Effector CD4-positive, alpha-beta T cell (primary cell): ENCODE measurements around the gene CASR.

Experiments
- DNase-seq: peaks from one replicate; pipeline ENCODE4 v3.0.0-alpha.2; 2020

The CASR gene

DNA sequence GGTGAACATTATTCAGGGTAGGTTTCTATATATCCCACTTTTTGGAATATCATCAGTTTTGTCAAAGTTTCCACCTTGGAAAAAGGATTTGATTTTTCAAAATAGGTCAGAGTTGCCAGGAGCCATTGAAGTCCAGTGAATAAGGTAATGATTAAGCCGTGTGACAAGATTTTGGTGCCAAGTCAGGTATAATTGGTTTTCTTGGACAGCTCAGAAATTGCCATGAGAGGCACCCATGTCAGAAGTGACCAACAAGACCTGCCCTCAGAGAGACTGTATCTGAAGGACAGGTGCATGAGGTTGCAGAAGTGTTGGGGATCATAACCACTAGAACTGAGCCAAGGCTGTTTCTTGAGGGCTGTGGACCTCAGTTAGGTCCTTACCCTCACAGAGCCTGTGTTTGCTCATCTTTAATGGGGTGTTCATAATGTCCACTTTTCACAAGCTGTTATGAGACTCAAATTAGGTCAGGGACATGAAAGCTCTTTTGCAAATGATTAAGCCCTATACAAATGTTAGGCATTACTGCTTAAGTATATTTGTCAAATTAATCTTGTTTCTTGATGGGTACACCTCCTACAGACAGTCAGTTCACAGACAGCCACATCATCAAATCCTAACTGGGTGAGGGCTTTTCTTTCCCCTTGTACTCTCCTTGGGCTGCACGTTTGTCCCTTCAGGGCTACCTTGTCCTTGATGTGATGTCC, 32.3 kb downstream of the CASR start:
- no peak for DNase-seq

DNA sequence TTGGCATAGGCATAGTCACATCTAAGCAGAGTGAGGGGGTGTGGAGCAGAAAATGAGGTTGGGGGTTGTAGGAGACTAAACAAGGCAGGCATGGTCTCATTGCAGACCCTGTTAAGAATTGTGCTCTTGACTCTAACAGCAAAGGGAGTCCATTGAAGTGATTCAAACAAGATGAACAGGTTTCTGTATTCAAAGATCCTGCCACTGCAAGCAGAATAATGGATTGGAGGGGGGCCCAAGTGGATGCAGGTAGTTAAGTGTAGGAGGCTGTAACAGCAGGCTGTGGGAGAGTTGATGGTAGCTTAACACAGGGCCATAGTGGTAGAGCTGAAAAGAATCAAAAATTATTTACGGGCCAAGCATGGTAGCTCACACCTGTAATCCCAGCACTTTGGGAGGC, 34.4 kb downstream of the CASR start:
- DNase-seq: no peak

DNA sequence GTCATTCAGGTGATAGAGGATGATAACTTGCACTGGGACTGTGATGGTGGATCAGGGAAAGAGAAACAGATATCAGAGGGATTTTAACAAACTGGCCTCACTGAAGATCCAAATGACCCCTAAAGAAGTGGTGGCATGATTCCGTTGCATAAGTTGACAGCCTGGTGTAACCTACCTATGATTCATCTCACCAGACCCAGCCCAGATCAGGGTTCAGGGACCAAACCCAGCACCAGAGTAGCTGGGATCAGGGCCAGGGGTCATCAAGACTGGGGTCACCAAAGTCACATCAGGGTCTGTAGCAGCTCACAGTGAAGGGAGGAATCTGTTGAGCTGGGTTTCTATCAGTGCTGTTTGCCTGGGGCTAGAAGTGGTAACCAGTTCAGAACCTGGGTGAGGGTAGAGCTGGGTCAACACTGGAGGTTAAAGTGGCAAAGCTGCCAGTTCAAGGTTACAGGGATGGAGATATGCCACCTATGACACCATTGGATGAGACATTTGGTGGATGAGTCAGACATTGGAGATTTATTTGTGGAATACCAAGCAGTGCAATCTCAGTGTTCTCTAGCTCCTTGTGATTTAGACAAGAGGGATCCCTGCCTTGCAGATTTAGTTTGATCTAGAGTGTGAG, 35.9 kb downstream of the CASR start:
- DNase-seq: no peak

DNA sequence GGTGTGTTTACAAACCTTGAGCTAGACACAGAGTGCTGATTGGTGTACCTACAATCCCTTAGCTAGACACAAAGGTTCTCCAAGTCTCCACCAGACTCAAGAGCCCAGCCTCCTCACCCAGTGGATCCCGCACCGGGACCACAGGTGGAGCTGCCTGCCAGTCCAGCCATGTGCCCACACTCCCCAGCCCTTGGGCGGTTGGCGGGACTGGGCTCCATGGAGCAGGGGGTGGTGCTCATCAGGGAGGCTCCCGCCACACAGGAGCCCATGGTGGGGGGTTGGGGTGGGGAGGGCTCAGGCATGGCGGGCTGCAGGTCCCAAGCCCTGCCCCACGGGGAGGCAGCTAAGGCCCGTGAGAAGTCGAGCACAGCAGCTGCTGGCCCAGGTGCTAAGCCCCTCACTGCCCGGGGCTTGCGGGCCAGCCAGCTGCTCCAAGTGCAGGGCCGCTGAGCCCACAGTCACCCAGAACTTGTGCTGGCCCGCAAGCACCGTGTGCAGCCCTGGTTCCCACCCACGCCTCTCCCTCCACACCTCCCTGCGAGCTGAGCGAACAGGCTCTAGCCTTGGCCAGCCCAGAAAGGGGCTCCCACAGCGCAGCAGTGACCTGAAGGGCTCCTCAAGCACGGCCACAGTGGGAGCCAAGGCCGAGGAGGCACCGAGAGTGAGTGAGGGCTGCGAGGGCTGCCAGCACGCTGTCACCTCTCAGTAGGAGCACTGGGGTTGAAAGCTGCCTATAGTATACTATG, 43.7 kb downstream of the CASR start:
- no peak for DNase-seq

DNA sequence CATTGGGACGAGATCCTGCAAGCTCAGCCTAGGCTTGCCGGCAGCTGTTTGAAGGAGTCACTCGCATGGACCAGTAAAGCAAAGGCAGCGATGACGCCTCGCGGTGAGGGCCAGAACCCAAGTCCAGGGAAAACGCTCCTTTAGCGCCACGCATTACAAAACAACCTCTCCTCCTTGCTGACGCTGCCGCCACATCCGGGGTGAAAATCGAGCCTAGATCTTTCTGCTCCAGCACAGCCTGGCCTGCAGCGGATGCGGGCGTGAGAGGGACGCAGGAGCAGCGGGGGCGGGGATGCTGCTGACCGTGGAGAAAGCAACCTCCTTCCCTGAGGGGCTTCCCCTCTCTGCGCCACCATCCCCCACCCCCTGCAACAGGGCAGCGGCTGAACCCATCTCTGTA, 46.7 kb downstream of the CASR start:
- no peak for DNase-seq

DNA sequence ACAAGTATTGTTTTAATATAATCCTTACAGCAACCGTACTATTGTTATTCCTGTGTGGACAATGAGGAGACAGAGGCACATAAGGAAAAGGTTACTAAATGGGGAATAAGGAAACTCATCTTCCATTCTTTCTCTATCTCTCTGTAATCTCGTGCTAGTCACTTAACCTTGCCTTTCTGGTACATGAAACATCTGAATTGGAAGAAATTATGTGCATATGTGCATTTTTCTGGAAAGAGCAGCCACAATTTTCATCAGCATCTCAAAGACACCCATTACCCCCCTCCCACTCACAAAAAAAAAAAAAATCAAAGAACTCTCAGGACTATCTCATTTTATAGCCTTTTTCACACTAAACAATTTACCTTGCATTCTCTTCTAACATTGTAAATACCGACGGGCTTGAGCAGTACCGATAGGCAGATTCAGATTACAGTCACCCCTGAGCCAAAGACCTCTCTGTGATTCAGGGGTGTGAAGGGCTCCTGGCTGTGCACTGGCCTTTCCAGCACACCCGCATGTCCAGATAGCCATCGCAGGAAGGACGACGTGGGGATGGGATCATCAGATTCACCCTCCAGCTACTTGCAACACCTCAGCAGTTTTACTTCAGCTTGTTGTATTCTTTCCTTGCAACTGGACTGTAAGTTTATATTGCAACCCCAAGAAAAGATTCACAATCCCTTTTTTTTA, 48.1 kb downstream of the CASR start:
- no peak for DNase-seq

DNA sequence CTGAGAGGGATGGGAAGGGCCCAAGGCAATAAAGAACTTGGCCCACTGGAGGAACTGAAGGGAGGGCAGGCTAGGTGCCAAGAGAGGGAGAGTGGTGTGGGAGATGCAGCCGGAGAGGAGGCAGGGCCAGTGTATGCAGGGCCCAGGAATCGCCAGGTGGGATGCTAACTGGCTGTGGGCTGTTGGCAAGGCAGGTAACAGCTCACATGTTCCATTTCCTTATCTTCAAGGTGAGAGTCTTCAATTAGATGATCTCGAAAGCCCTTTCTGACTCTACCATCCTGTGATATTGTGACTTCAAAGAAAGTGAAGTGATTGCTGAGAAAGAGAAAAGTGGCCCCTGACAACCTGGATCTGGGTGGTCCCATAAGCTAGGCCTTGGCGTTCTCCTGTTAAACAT, 49.0 kb downstream of the CASR start:
- DNase-seq: no peak

DNA sequence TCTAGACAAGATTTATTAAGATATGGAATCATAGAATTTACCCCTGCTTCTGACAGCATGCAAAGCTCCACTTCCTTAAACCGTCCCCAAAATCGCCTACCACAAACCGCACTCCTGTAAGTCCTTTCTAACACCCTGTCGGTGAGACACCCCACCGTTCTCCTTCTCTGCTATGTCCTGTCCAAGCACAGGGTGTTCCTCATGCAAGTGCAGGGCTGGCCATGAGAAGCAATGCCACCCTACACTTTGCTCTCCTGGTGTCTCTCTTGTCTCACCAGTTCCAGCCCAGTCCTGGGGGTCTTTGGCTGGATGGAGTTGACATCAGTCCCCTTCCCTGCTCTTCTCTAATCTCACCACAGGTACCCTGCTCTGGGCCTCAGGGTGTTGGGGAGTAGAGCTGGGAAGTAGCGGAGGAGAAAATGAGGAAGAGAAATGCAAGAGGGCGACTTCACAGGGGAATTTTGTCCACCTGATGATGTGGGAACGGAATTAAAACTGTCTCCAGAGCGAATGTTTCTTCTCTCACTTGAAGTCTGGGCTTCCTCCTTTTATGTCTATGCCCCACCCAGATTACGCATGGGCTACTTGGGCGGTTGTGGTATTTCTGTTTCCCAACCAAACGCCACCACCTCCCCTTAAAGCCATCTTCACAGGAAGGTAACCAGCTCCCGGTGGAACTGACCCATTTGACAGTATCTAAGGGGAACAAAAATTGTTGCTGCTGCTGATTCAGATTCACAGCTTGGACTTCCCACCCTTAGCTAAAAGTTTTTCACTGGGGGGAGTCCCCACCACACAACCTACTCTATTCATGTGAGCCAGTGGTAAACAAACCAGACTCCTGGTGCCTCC, 49.9 kb downstream of the CASR start:
- DNase-seq: no peak

DNA sequence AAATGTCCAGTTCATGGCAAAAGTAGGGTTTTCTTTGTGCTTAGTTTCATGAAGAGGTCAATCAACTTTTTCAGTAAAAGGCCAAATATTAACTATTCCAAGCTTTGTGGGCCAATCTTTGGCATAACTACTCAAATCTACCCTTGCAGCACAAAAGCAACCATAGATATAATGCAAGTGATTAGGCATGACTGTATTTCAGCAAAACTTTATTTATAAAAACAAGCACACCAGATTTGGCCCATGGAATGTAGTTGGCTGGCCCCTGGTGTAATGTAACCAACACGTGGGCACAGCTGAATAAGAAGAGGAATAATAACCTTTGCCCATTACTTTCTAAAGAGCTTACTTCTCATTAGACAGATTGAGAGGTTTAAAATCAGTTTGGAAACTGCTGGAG, 50.6 kb downstream of the CASR start:
- no peak for DNase-seq

DNA sequence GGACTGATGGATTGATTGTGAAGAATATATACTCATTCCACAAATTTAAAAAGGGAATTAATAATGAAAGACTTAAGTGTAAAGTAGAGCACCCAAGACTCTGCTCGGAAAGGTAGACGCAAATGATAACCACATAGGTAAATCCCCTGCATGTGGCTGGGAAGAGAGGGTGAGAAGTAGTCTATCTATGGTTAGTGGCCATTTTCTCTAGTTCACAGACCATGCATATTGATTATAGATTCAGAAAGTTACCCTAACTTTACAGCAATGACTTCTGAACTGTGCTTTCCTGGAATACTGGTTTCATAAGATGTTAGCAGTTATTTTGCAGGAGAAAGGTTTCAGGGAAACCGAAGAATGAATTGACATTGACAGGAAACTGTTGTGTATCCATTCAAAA, 51.7 kb downstream of the CASR start:
- no peak for DNase-seq

DNA sequence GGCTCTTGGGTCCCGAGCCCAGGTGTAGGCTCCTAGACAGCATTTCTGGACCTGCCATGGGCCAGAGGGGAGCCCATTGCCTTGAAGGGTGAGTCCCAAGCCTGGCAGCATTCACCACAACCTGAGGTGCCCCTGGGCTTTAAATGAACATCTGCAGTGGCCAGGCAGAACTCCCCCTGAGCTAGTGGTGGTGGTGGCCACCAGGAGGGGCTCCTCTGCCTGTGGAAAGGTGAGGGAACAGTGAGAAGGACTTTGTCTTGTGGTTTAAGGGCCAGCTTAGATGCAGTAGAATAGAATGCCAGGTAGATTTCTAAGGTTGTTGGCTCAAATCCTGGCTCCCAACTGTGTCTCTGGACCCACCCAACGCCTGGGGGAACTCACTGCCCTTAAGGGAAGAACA, 55.6 kb downstream of the CASR start:
- DNase-seq: no peak

DNA sequence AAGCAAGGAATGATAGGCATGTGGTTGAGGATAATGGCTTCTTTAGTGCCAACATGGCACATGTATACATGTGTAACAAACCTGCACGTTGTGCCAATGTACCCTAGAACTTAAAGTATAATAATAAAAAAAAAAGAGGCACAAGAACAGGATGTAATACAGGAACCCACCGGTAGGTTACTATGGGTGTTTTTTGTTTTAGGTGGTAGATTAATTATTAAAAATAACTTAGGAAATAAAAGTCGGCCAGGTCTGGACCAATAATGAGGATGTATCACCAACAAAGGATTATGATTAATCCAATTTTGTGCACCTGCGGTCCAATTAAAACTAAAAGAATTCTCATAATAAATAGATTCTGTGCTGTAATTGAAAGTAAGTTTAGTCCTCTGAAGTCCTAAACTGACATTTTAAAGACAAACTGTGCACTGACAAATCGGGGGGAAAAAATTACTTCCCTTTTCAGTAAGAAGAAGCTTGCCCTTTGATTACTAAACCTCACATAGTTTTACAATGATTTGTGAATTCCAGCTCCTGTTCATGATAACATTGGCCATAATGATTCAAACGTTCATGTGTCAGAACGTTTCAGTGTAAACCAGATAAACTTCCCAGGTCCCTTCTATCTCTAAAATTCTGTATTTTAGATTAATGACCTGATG, 62.2 kb downstream of the CASR start:
- no peak for DNase-seq

DNA sequence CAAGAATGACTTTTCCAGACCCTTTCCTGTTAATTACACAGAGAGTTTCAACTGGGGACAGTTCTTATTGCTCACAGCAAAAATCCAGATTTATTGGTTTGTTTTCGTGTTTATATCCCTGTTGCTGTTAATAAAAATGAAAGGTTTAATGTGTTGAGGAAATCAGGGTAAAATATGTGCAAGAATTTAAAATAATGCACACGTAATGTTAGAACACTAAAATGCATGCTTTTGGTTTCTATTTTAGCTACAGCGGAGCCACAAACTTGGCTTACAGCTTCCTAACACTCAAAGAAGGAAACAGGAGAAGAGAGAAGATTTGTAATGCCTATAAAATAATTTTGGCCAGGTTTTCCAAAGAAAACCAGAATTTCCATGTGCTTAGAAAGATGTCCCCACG, 62.7 kb downstream of the CASR start:
- no peak for DNase-seq

DNA sequence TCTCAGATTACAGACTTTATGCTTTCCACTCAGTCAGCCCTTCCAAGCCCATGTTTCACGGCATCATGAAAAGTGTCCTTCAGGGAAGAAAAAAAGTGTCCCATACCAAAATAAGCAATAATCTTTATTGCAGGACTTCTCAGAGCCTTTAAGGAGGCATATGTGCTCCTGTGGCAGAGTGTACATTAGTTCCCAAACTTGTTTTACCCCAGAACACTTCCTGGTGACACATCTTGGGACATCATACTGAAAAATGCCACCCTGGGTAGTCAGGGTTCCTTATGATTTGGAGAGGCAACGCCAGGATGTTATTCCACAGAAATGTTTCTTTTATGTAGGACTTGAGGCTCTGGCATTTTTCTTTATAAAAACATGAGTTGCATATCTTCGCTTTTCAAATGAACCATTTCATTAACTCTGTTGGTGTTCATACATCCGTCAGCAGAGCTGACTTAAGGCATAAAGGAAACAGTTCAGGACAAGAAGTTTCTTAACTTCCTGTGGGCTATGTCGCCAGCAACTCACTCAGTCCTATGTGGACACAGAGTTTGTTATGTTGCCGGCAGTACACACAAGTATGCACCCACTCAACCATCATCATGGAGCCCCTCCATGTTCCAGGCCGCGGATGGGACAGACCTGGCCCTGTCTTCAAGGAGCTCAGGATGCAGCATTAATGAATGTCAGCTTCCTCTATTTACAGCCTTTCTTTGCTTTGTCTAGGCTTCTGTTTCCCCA, 63.8 kb downstream of the CASR start:
- DNase-seq: no peak

DNA sequence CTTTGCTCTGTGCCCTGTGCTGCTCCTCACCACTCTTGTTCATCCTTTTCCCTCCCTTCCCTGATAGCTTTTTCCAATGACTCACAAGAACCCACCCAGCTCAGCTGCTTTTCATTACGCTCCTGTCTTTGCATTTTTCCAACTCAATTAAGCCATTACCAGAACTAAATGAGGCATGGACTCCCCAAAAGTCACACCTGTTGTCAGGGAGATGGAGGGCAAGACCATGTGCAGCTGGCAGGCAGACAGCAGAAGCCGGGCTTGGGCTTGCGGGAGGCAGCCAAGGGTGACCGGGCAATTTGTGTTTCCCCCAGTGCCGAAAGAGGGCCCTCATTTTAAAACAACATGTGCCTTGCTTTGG, 64.3 kb downstream of the CASR start:
- DNase-seq: no peak

DNA sequence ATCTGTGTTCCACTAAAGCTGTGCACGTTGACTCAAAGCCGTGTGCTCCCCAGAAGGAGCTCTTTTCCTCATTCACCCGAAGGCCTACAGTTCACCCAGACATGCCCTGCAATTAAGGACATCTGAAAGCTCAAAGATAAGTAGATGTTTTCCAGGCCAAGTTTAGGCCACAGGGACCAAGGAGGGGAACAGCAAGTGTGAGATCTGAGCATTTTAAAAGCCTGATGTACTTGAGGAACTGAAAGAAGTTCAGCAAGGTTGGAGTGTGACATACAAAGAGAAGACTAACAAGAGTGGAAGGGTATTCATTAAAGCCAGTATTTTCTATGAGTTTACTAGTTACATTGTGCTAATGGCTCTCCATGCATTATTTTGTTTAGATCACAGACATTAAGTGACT, 68.0 kb downstream of the CASR start:
- DNase-seq: no peak

DNA sequence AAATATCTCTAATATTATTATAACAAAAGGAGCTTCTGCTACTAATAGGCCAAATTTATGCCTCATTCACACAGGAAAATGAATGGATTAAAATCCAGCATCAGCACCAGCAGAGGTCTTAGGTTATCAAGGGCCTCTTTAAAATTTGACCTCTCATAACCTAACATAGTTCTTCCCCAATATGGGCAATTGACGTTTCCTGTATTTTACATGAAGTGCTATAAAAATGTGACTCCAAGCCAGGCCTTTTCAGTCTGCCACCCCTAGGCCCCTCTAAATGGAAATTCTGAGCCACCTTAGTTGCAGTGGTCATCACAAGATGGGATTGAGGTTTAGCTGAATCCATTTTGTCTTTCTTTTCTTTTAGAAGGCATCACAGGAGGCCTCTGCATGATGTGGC, 70.1 kb downstream of the CASR start:
- DNase-seq: no peak

DNA sequence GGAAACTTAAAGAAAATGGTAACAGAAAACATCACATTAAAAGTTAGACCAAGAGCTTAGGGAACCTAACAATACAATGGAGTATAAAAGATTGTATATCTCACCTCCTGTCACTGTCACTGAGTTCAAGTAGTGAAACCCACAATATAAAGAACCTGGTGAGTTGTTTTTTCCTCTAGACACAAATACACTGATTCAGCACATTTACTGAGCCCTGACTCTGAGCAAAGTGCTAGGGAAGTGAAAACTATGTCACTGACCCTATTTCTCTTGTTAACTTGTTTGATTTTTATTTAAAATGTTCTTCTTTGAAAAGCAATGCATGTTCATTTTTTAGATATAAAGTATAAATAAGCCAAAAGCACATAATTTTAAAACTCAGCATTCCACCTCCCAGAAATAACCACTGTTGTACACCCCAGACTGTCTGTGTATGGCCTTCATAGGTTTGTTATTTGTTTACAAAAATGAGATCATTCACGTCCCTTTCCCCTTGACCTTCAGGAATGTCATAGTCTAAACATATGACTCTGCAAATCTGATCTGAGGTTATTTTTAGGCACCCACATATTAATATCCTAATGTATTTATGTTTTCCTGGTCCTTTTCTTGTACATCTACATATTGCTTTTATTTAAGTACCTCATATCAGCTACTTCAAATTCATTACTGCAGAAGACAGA, 72.4 kb downstream of the CASR start:
- no peak for DNase-seq

DNA sequence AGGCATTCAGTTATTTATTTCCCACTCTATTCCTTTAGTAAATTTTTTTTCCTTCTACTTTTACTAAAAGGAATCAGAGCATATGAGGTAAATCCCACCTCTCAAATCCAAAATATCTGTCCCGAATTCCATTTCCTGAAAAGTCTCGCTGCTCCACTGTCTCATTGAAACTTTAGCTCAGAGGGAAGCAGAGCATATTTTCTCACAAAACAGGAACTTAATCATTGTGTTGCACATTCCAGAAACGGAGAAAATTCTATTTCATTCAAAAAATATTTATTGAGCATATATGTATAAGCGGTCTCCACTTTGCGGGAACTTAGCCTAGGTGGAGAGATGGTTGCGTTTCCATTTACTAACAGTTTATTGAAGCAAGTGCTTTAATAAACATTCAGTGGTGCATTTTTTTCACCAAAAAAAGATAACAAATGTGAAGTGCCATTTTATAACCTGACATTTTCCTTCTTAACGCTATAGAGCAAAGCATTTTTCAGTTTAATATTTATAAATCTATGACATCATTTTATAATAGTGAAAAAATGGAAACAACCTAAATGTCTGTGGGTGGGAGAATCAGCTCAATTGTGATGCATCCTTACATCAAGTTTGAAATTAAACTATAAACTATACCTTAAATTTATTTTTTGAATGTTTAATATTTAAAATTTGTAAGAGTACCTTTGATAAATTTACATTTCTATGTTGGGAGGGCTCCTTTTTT, 74.3 kb downstream of the CASR start:
- DNase-seq: no peak

DNA sequence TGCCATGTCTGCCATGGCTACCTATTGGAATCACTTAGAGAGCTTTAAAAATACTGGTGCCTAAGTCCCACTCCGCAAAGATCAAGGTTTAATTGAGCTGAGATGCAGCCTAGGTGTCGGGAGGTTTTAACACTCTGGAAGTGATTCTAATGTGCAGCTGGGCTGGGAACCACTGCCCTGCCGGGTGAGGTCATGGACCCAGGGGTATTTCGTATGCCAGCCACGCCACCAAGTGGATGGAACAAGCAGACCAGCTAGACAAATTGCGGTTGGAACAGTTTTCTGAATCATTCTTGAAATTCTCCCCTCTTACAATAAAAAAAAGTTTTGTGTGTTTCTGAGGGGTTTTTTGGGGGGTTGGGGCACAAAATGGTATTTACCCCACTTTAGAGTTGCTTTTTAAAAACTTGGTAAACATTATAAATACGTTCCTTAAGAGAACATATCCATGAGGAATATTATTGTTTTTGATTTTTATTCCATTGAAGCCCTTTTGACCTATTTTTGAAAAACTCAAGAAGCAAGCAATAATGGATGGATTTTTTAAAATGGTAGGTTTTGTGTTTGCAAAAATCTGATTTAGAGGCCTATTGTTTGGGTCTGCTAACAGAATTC, 75.4 kb downstream of the CASR start:
- DNase-seq: no peak
